Upper lobe of left lung (tissue), 6 donors: ENCODE measurements around the gene NLRP7. TPM values are rescaled to one million over a fixed set of nuclear protein-coding genes. Genes with fewer than 3 reads are reported as not detected.
"Not testable (repeated sequence)": the region's sequence is repeated elsewhere in the genome, so short reads cannot be mapped to it uniquely, and the experiment has no call there.

Source experiments
- ATAC-seq, 2 donors: fragments of 200-7000 bp; cut with Tn5 transposase; one replicate each; pipeline ENCODE4 v1.9.1; 2022; ENCODE audit warnings: mild to moderate bottlenecking in 2 of 2, moderate library complexity in 2 of 2; ENCODE audit not compliant: low FRiP score in 2 of 2
- DNase-seq, 2 donors: peaks; one replicate each; pipeline ENCODE4 v3.0.0-alpha.2; 2019 to 2020
- H3K27ac ChIP-seq, 4 donors: fragments of 200-600 bp; sonication (generic); one replicate each; pipeline ENCODE4 v1.5.1; 2016 to 2019
- H3K27me3 ChIP-seq, 4 donors: fragments of 200-600 bp; sonication (generic); one replicate each; pipeline ENCODE4 v1.5.1; 2017 to 2019
- H3K36me3 ChIP-seq, 4 donors: fragments of 200-600 bp; sonication (generic); one replicate each; pipeline ENCODE4 v1.5.1; 2016 to 2019
- H3K4me1 ChIP-seq, 4 donors: fragments of 200-600 bp; sonication (generic); one replicate each; pipeline ENCODE4 v1.5.1; 2018 to 2019
- H3K4me3 ChIP-seq, 4 donors: fragments of 200-600 bp; sonication (generic); one replicate each; pipeline ENCODE4 v1.5.1; 2017 to 2019; ENCODE audit warnings: mild to moderate bottlenecking in 2 of 4, moderate library complexity in 1 of 4
- H3K9me3 ChIP-seq, 4 donors: fragments of 200-600 bp; sonication (generic); one replicate each; pipeline ENCODE4 v1.5.1; 2018 to 2019
- CTCF ChIP-seq, 6 experiments: fragments of 450-650 bp in 4 of 6; fragments of 200-600 bp in 2 of 6; sonication (generic) in 2 of 6; IDR thresholded peaks; one replicate each; pipeline ENCODE4 v1.5.1; 2016 to 2019; ENCODE audit warnings: antibody characterized with exemption in 6 of 6
- EP300 ChIP-seq, 4 donors: sonication (generic); formaldehyde crosslinking; IDR thresholded peaks; one replicate each; pipeline ENCODE4 v1.5.1; 2017; ENCODE audit warnings: antibody characterized with exemption in 4 of 4, control low read depth in 2 of 4
- POLR2A ChIP-seq, 4 donors: fragments of 450-650 bp; IDR thresholded peaks; one replicate each; pipeline ENCODE4 v1.5.1; 2016 to 2017; ENCODE audit warnings: antibody characterized with exemption in 4 of 4, mild to moderate bottlenecking in 2 of 4
- POLR2AphosphoS5 ChIP-seq, 2 donors: sonication (generic); formaldehyde crosslinking; IDR thresholded peaks; one replicate each; pipeline ENCODE4 v1.5.1; 2017; ENCODE audit warnings: antibody characterized with exemption in 2 of 2
- WGBS, 2 donors: methylation state at CpG; one replicate each; pipeline ENCODE4 v1.1.5; 2017 to 2018; 5-methylcytosine and 5-hydroxymethylcytosine counted together
- total RNA-seq, 6 donors: library from RNA; depleted of rRNA in 4 of 6; stranded (reverse); fragments of >200 nt in 4 of 6; gene quantifications; one replicate each; pipeline versions ENCODE4 v1.1.0 to v1.2.1, GENCODE V29; 2016 to 2021
- donor health status: DM: no; HTN: no; CAD: no; lungs with moderate emphysema.
- donor health status: DM: no; HTN: yes; CAD: no; lungs with severe emphysema.

Gene NLRP7
- total RNA-seq, 6 donors from 2014 or later: 0.07 TPM; not detected in 5

- H3K4me3 ChIP-seq, H3K36me3 ChIP-seq, DNase-seq, H3K9me3 ChIP-seq, H3K27me3 ChIP-seq, H3K4me1 ChIP-seq, H3K27ac ChIP-seq, ATAC-seq: not testable (repeated sequence)
- WGBS, 2 donors: 65 to 67% methylated on average over 7 of the region's 7 CpGs
Measured at GRCh38 chr19:54898685-54899084, 48.6 kb downstream of the NLRP7 start.

GRCh38 chr19:54896036-54896435 is 51.3 kb downstream of the NLRP7 start:
- H3K9me3 ChIP-seq: no peaks in the 10 kb centered on the region
- TF ChIP-seq EP300 (IDR thresholded peaks at IDR 0.05) (no peak), POLR2A (IDR thresholded peaks at IDR 0.05) (no peak), POLR2AphosphoS5 (IDR thresholded peaks at IDR 0.05) (no peak), CTCF (IDR thresholded peaks at IDR 0.05) (no peak)
- WGBS, 2 donors: 82 to 83% methylated on average over 2 of the region's 2 CpGs
- no peak overlapping the region for H3K4me3 ChIP-seq
- no peak for DNase-seq
- no peak for ATAC-seq
- H3K27me3 ChIP-seq: no peaks in the 10 kb centered on the region
- H3K27ac ChIP-seq: no peak overlapping the region
- H3K4me1 ChIP-seq: no peaks in the 10 kb centered on the region
- no peaks in the 10 kb centered on the region for H3K36me3 ChIP-seq

- ATAC-seq, DNase-seq, H3K4me3 ChIP-seq, H3K4me1 ChIP-seq, H3K27ac ChIP-seq, H3K36me3 ChIP-seq, H3K27me3 ChIP-seq, H3K9me3 ChIP-seq: not testable (repeated sequence)
- WGBS, 2 donors: 89 to 93% methylated on average over 16 of the region's 16 CpGs
Measured at GRCh38 chr19:54894106-54894505, 53.2 kb downstream of the NLRP7 start.

GRCh38 chr19:54893406-54893805 is 53.9 kb downstream of the NLRP7 start:
- H3K36me3 ChIP-seq: no peaks in the 10 kb centered on the region
- H3K27me3 ChIP-seq: no peaks in the 10 kb centered on the region
- no peak for TF ChIP-seq POLR2AphosphoS5 (IDR thresholded peaks at IDR 0.05)
- TF ChIP-seq EP300 (IDR thresholded peaks at IDR 0.05): no peak
- no peak for TF ChIP-seq POLR2A (IDR thresholded peaks at IDR 0.05)
- TF ChIP-seq CTCF (IDR thresholded peaks at IDR 0.05): no peak
- H3K4me1 ChIP-seq: no peaks in the 10 kb centered on the region
- no peaks in the 10 kb centered on the region for H3K9me3 ChIP-seq
- no peak overlapping the region for H3K27ac ChIP-seq
- DNase-seq (no peak), ATAC-seq (no peak)
- WGBS, 2 donors: 32 to 58% methylated on average over 7 of the region's 7 CpGs
- no peak overlapping the region for H3K4me3 ChIP-seq

GRCh38 chr19:54889566-54889965 is 57.8 kb downstream of the NLRP7 start:
- DNase-seq (no peak), ATAC-seq (no peak)
- Histone ChIP-seq H3K27ac (no peak overlapping the region), H3K27me3 (no peaks in the 10 kb centered on the region), H3K36me3 (peaks cover 0 to 4% (median 0%) of the 10 kb centered on the region in 4 donors), H3K4me3 (no peak overlapping the region), H3K9me3 (no peaks in the 10 kb centered on the region), H3K4me1 (no peaks in the 10 kb centered on the region)
- WGBS, 2 donors: 71 to 87% methylated on average over 11 of the region's 11 CpGs
- TF ChIP-seq POLR2AphosphoS5 (IDR thresholded peaks at IDR 0.05): no peak
- TF ChIP-seq POLR2A (IDR thresholded peaks at IDR 0.05): no peak
- TF ChIP-seq EP300 (IDR thresholded peaks at IDR 0.05): no peak
- TF ChIP-seq CTCF (IDR thresholded peaks at IDR 0.05): no peak

- H3K9me3 ChIP-seq: no peaks in the 10 kb centered on the region
- H3K4me1 ChIP-seq: no peaks in the 10 kb centered on the region
- no peak for DNase-seq
- TF ChIP-seq CTCF (IDR thresholded peaks at IDR 0.05) (no peak), POLR2A (IDR thresholded peaks at IDR 0.05) (no peak), EP300 (IDR thresholded peaks at IDR 0.05) (no peak), POLR2AphosphoS5 (IDR thresholded peaks at IDR 0.05) (no peak)
- no peak overlapping the region for H3K4me3 ChIP-seq
- no peaks in the 10 kb centered on the region for H3K27me3 ChIP-seq
- 90 to 91% methylated on average over 10 of the region's 10 CpGs for WGBS, 2 donors
- no peak overlapping the region for H3K27ac ChIP-seq
- H3K36me3 ChIP-seq: peaks cover 0 to 4% (median 0%) of the 10 kb centered on the region in 4 donors
- no peak for ATAC-seq
Measured at GRCh38 chr19:54888239-54888638, 59.1 kb downstream of the NLRP7 start.
